ENCODE data around the gene STRN. TPM values are rescaled to one million over a fixed set of nuclear protein-coding genes. Genes with fewer than 3 reads are reported as not detected.

The STRN gene
- total RNA-seq, result 10.5 and 12.2 TPM in 2 replicates

GRCh38 chr2:36966370-36967235 lies at the start of gene STRN:
Gene STRN (minus strand): TSS chr2:36966536. CDS start chr2:36966463, 73 bp downstream.

Other genes with a start within 250 kb of the STRN start
- 7.0 and 11.6 TPM in 2 replicates for gene HEATR5B, start 117.8 kb upstream of the STRN start, total RNA-seq
- 5.3 and 6.2 TPM in 2 replicates for gene GPATCH11, start 118.0 kb upstream of the STRN start, total RNA-seq
- gene EIF2AK2, start 190.4 kb upstream of the STRN start, total RNA-seq, result 15.7 and 20.1 TPM in 2 replicates
- not detected in 2 replicates for gene SULT6B1, start 222.1 kb upstream of the STRN start, total RNA-seq
- gene CEBPZOS, start 230.0 kb upstream of the STRN start, total RNA-seq, result 17.2 and 17.3 TPM in 2 replicates